GF-D8 (cell line): Measurements from ENCODE around the gene CCDC3.
"Not testable (repeated sequence)": the region's sequence is repeated elsewhere in the genome, so short reads cannot be mapped to it uniquely, and the experiment has no call there.

Source experiments
- DNase-seq: peaks from one replicate; lab custom pipeline; 2025; lab: John Stamatoyannopoulos, UW

The CCDC3 gene

DNA sequence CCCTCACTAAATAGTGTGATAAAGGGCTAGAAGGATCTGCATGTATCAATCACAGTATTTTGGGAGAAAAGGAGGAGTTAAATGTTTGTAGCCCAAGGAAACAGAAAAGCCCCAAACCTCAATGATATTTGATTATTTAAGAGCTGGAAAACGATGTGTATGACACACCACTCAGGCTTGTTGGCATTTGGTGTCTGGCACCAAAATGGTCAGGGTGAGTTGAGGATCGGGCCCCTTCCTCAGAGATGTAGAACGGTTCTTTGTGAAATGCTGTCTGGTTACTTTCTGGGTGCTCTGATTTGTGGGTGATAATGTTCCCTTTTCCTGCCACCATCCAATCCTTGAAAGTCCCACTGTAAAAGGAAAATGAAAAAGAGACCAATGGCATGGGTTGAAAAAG lies 113.7 kb downstream of the CCDC3 start:
- DNase-seq = no peak

- no peak for DNase-seq
Measured at GRCh38 chr10:12884851-12885250, 116.7 kb downstream of the CCDC3 start.

- no peak for DNase-seq
Measured at GRCh38 chr10:12880423-12880822, 121.1 kb downstream of the CCDC3 start.

GRCh38 chr10:12877150-12877549 lies 124.4 kb downstream of the CCDC3 start:
- DNase-seq = no peak

DNA sequence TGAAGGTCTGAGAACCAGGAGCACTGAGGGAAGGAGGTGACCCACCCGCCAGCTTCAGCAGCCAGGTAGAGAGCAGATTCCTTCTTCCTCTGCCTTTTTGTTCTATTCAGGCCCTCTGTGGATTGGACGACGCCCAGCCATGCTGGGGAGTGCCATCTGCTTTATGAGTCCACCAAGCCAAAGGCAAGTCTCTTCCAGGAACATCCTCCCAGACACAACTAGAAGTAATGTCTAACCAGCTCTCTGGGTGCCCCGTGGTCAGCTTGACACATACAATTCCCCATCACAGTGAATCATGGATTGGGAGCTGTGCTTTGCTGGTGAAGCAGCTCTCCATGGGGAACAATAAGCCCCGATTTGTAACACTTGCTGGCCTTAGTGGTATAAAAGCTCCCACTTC lies 125.2 kb downstream of the CCDC3 start:
- no peak for DNase-seq

- DNase-seq = no peak
Measured at GRCh38 chr10:12875100-12875499, 126.4 kb downstream of the CCDC3 start.

GRCh38 chr10:12874501-12874900 lies 127.0 kb downstream of the CCDC3 start:
- no peak for DNase-seq

- DNase-seq = no peak
Measured at GRCh38 chr10:12873172-12873571, 128.3 kb downstream of the CCDC3 start.

DNA sequence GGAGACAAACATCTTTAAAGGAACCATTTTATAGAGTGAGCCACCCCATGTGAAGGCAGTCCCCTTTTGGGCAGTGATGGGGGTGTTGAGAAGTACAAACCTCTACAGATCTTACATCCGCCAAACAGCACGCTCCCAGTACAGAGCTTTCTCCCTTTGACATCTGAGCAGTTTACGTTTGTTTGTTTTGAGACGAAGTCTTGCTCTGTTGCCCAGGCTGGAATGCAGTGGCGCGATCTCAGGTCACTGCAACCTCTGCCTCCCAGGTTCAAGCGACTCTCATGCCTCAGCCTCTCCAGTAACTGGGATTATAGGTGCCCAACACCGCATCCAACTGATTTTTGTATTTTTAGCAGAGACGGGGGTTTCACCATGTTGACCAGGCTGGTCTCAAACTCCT lies 128.9 kb downstream of the CCDC3 start:
- no peak for DNase-seq

- no peak for DNase-seq
Measured at GRCh38 chr10:12869427-12869826, 132.1 kb downstream of the CCDC3 start.

- no peak for DNase-seq
Measured at GRCh38 chr10:12868229-12868628, 133.3 kb downstream of the CCDC3 start.

DNA sequence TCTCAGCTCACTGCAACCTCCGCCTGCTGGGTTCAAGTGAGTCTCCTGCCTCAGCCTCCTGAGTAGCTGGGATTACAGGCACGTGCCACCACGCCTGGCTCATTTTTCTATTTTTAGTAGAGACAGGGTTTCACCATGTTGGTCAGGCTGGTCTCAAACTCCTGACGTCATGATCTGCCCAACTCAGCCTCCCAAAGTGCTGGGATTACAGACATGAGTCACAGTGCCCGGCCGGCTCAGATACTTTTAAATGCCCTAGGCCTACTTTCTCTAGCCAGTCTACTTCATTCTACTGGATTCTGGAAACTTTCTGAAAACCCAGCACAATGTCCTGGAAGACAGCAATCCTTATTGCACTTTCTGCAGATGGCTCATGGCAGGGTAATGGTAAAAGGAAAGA lies 136.0 kb downstream of the CCDC3 start:
- DNase-seq = not testable (repeated sequence)

- no peak for DNase-seq
Measured at GRCh38 chr10:12862459-12862858, 139.1 kb downstream of the CCDC3 start.

DNA sequence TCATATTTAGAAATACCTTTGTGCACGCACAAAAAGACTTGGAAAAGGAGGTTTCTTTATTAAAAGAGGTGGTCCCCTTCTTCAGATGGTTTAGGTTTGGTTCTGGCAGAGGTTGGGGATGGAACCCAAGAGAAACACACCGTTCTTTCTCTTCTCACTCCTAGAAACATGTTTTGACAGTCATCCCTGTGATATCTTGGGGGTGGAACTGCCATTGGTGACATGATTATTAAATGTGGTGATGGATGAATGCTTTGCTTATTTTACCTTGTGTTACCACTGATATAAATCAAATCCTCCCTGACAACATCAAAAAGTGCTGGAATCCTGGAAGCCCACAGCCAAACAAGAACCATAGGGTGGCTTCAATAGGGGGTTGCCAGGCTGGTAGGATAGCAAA lies 146.5 kb downstream of the CCDC3 start:
- DNase-seq = no peak

DNA sequence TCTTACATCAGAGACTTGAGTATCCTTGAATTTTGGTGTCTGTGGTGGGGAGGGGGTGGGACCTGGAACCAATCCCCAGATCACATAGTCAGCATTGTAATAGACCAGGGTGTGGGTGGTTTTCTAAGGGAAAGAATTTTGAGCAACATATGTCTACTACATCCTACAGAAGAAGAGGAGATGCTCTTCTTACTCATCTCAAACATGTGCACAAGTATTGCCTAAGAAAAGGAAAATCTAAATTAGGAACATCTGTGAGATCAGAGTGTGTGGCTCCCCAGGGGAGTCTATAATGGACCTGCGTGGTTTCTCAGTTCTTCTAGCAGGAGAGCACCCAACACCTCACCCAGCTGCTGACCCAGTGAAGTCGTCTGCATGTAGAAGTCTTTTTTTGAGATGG lies 148.8 kb downstream of the CCDC3 start:
- DNase-seq = no peak

GRCh38 chr10:12849319-12850181 lies 152.0 kb downstream of the CCDC3 start:
- DNase-seq = no peak

- DNase-seq = no peak
Measured at GRCh38 chr10:12848439-12849173, 152.9 kb downstream of the CCDC3 start.

- no peak for DNase-seq
Measured at GRCh38 chr10:12847361-12847975, 154.0 kb downstream of the CCDC3 start.

DNA sequence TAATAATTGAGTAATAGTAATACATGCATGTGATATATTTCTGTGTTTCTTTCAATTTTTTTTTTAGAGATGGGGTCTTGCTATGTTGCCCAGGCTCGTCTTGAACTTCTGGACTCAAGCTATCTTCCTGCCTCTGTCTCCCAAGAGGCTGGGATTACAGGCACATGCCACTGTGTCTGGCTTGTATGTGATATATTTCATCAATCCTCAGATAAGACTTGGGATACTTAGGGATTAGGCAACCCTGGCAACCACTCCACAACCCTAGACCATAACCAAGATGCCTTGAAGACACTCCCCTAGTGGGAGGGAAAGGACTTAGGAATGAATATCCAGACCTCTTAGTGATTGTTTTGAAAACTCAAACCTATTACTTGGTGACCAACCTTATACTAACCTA lies 154.8 kb downstream of the CCDC3 start:
- no peak for DNase-seq
